ENCODE results near the gene EPN1. TPM values are rescaled to one million over a fixed set of nuclear protein-coding genes. Genes with fewer than 3 reads are reported as not detected.

EPN1 gene
- total RNA-seq, 1 experiment from 2014 or later = 102 TPM

DNA sequence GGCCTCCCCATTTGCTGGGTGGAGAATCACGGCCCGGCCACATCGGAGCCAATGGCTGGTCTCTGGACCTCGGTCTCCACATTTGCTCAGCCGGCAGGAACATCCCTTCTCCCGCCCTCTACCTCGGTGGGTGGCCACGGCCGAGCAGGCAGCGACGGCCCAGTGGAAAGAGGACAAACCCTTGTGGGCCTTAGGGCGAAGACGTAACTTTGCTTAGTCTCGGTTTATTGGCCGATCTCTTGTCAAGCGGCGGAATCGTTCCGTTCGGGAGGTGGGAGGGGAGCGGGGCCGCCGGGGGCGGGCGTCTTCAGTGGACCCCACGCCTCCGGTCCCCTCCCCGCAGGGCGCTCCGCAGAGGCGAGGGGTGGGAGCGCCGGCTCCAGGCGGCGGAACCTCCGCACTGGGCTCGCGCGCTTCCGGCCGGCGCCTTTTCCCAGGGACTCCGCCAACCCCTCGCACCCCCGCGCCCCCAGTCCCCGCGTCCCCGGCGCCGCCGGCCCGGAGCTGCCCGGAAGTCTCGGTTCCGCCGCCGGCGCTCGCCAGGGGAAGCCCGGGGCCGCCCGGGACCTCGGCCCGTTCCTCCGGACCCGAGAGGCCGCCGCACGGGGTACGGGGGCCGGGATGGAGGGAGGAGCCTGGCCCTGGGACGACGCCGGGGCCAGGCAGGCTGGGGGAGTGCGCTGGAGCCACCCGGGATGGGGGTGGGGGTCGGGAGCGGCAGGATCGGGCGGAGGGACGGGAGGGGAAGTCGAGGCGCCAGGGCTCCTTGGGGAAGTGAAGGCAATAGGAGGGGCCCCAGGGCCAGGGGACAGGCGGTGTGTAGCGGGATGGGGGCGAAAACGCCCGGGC is 34.2 kb upstream of the EPN1 start, which contains the start of gene ZNF580:
Gene ZNF580, plus strand, starts transcription at position 426 of the 849 bp plus-strand sequence. CDS start 1,507 bp downstream, outside the sequence.
- DNase-seq (ENCODE audit: unreplicated experiment) = peak; percentile 55
- Mint-ChIP-seq H3K4me1 (ENCODE audit: insufficient read depth, unreplicated experiment) (peaks cover 28% of the 10 kb centered on the region), H3K36me3 (ENCODE audit: insufficient read depth, unreplicated experiment) (peaks cover 43% of the 10 kb centered on the region), H3K4me3 (ENCODE audit: unreplicated experiment) (peak within 1 kb of the TSS; percentile 82), H3K9me3 (ENCODE audit: unreplicated experiment) (no peaks in the 10 kb centered on the region), H3K27ac (ENCODE audit: low read depth, unreplicated experiment) (peak within 1 kb of the TSS; percentile 49), H3K27me3 (ENCODE audit: insufficient read depth, unreplicated experiment) (no peaks in the 10 kb centered on the region)
- no TSS peak for BruUV-seq (replicated peaks)
- intact Hi-C loops (cut with micrococcal nuclease) = no loop called here
- ChIA-PET POLR2A (interaction anchor here (0.8 to 1.0 kb wide), 2 partner anchors 14 to 16 kb away, joined by 3 to 6 read pairs; partner anchors contain the start of gene U2AF2), CTCF (interaction anchor here (0.5 to 0.6 kb wide), 2 partner anchors 186 to 1468 kb away, joined by 3 read pairs; partner anchors contain the start of gene TMC4)
- TF ChIP-seq, protein P1, sequence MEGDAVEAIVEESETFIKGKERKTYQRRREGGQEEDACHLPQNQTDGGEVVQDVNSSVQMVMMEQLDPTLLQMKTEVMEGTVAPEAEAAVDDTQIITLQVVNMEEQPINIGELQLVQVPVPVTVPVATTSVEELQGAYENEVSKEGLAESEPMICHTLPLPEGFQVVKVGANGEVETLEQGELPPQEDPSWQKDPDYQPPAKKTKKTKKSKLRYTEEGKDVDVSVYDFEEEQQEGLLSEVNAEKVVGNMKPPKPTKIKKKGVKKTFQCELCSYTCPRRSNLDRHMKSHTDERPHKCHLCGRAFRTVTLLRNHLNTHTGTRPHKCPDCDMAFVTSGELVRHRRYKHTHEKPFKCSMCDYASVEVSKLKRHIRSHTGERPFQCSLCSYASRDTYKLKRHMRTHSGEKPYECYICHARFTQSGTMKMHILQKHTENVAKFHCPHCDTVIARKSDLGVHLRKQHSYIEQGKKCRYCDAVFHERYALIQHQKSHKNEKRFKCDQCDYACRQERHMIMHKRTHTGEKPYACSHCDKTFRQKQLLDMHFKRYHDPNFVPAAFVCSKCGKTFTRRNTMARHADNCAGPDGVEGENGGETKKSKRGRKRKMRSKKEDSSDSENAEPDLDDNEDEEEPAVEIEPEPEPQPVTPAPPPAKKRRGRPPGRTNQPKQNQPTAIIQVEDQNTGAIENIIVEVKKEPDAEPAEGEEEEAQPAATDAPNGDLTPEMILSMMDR (IDR thresholded peaks at IDR 0.05; ENCODE audit: unreplicated experiment) = no peak

DNA sequence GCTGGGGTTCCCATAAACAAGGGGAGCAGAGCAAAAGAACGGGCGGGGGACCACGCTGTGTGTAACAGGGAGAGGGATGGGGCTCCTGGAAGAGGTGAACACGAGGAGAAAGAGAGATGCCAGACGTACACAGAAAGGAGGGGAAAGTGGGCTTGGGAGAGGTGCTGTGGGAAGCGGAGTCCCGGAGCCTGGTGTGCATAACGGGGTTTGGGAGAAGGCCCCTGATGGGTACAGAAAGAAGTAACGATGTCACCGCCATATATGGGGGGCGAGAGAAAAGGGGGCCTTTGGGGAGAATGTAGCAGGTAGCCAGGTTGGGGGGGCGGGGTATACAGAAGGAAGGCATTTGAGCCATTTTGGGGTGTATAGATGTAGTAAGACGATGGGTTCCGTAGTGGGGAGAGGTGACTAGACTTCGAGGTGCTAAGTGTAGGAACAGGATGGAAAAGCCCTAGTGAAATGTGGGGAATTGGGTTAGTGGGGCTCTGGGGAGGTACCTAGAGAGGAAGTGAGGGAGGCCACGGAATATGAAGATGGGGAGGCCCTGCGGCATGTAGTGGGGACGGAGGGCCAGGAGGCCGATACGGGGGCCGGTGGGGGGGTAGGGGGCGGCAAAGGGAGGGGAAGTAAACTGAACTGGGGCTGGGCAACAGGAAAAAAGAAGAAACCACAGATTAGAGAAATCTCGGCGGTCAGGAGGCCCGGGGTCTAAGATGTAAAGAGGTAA is 33.4 kb upstream of the EPN1 start:
- peak overlapping the region; percentile 49 for H3K27ac Mint-ChIP-seq (ENCODE audit: low read depth, unreplicated experiment)
- peaks cover 51% of the 10 kb centered on the region for H3K36me3 Mint-ChIP-seq (ENCODE audit: insufficient read depth, unreplicated experiment)
- H3K9me3 Mint-ChIP-seq (ENCODE audit: unreplicated experiment) = no peaks in the 10 kb centered on the region
- ChIA-PET CTCF (interaction anchor here (0.5 kb wide), 1 partner anchor 11 kb away, joined by 3 read pairs; no protein-coding TSS in a partner anchor), POLR2A (interaction anchor here (1.0 to 3.0 kb wide), 6 partner anchors 9 to 257 kb away, joined by 3 to 25 read pairs (median 12); partner anchors contain the start of genes FIZ1, TMEM238 and U2AF2)
- TF ChIP-seq, protein P1 (IDR thresholded peaks at IDR 0.05; ENCODE audit: unreplicated experiment) = no peak
- peak; percentile 37 for DNase-seq (ENCODE audit: unreplicated experiment)
- BruUV-seq (replicated peaks) = no TSS peak
- H3K27me3 Mint-ChIP-seq (ENCODE audit: insufficient read depth, unreplicated experiment) = no peaks in the 10 kb centered on the region
- peak overlapping the region; percentile 82 for H3K4me3 Mint-ChIP-seq (ENCODE audit: unreplicated experiment)
- H3K4me1 Mint-ChIP-seq (ENCODE audit: insufficient read depth, unreplicated experiment) = peaks cover 20% of the 10 kb centered on the region
- intact Hi-C loops (cut with micrococcal nuclease) = loop anchor here (1.0 kb wide), 1 partner anchor 42 kb away; the partner anchor contains the start of gene FIZ1

- POLR2A ChIA-PET = interaction anchor here (0.7 to 3.0 kb wide), 11 partner anchors 8 to 1194 kb away, joined by 3 to 25 read pairs (median 6); partner anchors contain the start of genes FIZ1, LENG8, TMEM238 and U2AF2
- Mint-ChIP-seq H3K36me3 (ENCODE audit: insufficient read depth, unreplicated experiment) (peaks cover 59% of the 10 kb centered on the region), H3K9me3 (ENCODE audit: unreplicated experiment) (no peaks in the 10 kb centered on the region), H3K4me3 (ENCODE audit: unreplicated experiment) (peak overlapping the region; percentile 82), H3K27me3 (ENCODE audit: insufficient read depth, unreplicated experiment) (no peaks in the 10 kb centered on the region), H3K27ac (ENCODE audit: low read depth, unreplicated experiment) (peak overlapping the region; percentile 94), H3K4me1 (ENCODE audit: insufficient read depth, unreplicated experiment) (peaks cover 18% of the 10 kb centered on the region)
- intact Hi-C loops (cut with micrococcal nuclease) = loop anchor here (1.0 kb wide), 2 partner anchors 11 to 43 kb away; partner anchors contain the start of gene FIZ1
- CTCF ChIA-PET = interaction anchor here (0.5 to 1.5 kb wide), 3 partner anchors 12 to 15 kb away, joined by 3 to 4 read pairs (median 3); no protein-coding TSS in a partner anchor
- TF ChIP-seq, protein P1 (IDR thresholded peaks at IDR 0.05; ENCODE audit: unreplicated experiment) = no peak
- no peak for DNase-seq (ENCODE audit: unreplicated experiment)
- BruUV-seq (replicated peaks) = no TSS peak
Observed at GRCh38 chr19:55642153-55643002, 32.6 kb upstream of the EPN1 start.
